ENCODE results near the gene AFTPH.

AFTPH gene

GRCh38 chr2:64612575-64613195 lies 88.6 kb downstream of the AFTPH start:
- DNase-seq (ENCODE audit: low read depth), result no peak

- DNase-seq (ENCODE audit: low read depth), result peak; percentile 40
Observed at GRCh38 chr2:64613276-64613675, 89.1 kb downstream of the AFTPH start.

- DNase-seq (ENCODE audit: low read depth), result no peak
Observed at GRCh38 chr2:64615192-64615763, 91.2 kb downstream of the AFTPH start.

- DNase-seq (ENCODE audit: low read depth), result no peak
Observed at GRCh38 chr2:64615844-64616536, 91.9 kb downstream of the AFTPH start.

GRCh38 chr2:64617631-64618151 lies 93.6 kb downstream of the AFTPH start:
- no peak for DNase-seq (ENCODE audit: low read depth)

GRCh38 chr2:64620661-64621060 lies 96.5 kb downstream of the AFTPH start:
- no peak for DNase-seq (ENCODE audit: low read depth)

GRCh38 chr2:64622443-64623241 lies 98.5 kb downstream of the AFTPH start:
- no peak for DNase-seq (ENCODE audit: low read depth)

- DNase-seq (ENCODE audit: low read depth), result no peak
Observed at GRCh38 chr2:64623242-64623850, 99.2 kb downstream of the AFTPH start.

GRCh38 chr2:64624108-64624610 lies 100.0 kb downstream of the AFTPH start:
- DNase-seq (ENCODE audit: low read depth), result no peak

GRCh38 chr2:64624862-64625261 lies 100.7 kb downstream of the AFTPH start:
- no peak for DNase-seq (ENCODE audit: low read depth)

GRCh38 chr2:64625299-64626145 lies 101.4 kb downstream of the AFTPH start:
- no peak for DNase-seq (ENCODE audit: low read depth)

- DNase-seq (ENCODE audit: low read depth), result no peak
Observed at GRCh38 chr2:64626146-64626809, 102.2 kb downstream of the AFTPH start.

GRCh38 chr2:64626963-64627760 lies 103.0 kb downstream of the AFTPH start:
- no peak for DNase-seq (ENCODE audit: low read depth)

GRCh38 chr2:64627860-64628841 lies 104.0 kb downstream of the AFTPH start:
- no peak for DNase-seq (ENCODE audit: low read depth)

- peak; percentile 42 for DNase-seq (ENCODE audit: low read depth)
Observed at GRCh38 chr2:64629329-64629781, 105.2 kb downstream of the AFTPH start.

GRCh38 chr2:64629875-64630274 lies 105.7 kb downstream of the AFTPH start:
- no peak for DNase-seq (ENCODE audit: low read depth)

- no peak for DNase-seq (ENCODE audit: low read depth)
Observed at GRCh38 chr2:64630752-64631151, 106.6 kb downstream of the AFTPH start.

GRCh38 chr2:64631771-64632170 lies 107.6 kb downstream of the AFTPH start:
- DNase-seq (ENCODE audit: low read depth), result no peak
